GM21825 (cell line): ENCODE data around the gene SPTBN1.
A peak's percentile ranks its signal among the peaks of the same experiment; 100 is the strongest.

Experiments
- ATAC-seq: cut with Tn5 transposase; IDR thresholded peaks from one replicate; pipeline ENCODE4 v1.9.1; 2021; ENCODE audit warnings: mild to moderate bottlenecking, moderate library complexity; ENCODE audit not compliant: unreplicated experiment

SPTBN1 gene

DNA sequence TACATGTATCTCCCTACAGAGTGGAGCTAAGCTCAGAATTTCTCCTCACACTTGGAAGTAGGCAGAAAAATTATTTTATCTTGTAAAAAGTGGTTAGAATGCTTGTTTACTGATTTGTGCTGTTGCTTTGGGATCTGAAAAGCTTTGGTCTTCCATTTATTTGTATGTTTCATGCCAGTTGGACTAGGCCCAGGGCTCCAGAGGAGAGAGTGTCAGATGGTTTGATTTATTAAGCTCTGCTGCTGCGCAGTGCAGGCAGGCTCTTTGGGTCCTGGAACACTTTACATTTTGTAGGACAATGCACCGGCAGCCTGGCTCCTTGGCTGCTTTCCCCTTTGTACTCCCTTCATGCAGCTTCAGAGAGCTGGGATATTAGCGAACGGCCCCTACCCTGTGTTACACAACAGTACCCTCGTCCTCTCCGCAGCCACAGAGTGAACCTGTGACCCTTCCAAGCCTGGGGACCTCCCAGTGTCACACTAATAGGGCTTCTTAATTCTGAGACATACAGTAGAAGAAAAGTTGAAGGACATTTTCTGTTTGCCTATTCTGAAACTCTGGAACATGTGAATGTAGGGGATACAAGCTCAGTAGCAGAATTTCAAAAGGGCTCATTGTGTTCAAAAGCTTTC, 210.6 kb downstream of the SPTBN1 start:
- ATAC-seq, result no peak

DNA sequence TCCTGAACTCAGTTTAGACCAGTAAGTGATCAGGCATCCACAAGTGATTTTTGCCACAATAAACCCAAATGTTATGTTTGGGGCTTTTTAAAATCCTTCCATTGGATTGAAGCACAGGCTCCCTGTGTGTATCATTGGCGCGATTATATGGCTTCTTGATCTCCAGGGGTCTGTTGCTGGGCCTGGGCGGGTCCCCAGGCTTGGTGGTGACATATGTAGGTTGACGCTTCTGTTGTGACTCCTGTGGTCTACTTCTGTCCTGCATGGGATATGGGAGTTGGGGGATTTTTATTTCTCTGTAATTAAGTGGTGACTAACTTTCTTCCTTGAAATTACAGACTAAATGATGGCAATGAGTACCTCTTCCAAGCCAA, 211.1 kb downstream of the SPTBN1 start:
- ATAC-seq, result no peak

DNA sequence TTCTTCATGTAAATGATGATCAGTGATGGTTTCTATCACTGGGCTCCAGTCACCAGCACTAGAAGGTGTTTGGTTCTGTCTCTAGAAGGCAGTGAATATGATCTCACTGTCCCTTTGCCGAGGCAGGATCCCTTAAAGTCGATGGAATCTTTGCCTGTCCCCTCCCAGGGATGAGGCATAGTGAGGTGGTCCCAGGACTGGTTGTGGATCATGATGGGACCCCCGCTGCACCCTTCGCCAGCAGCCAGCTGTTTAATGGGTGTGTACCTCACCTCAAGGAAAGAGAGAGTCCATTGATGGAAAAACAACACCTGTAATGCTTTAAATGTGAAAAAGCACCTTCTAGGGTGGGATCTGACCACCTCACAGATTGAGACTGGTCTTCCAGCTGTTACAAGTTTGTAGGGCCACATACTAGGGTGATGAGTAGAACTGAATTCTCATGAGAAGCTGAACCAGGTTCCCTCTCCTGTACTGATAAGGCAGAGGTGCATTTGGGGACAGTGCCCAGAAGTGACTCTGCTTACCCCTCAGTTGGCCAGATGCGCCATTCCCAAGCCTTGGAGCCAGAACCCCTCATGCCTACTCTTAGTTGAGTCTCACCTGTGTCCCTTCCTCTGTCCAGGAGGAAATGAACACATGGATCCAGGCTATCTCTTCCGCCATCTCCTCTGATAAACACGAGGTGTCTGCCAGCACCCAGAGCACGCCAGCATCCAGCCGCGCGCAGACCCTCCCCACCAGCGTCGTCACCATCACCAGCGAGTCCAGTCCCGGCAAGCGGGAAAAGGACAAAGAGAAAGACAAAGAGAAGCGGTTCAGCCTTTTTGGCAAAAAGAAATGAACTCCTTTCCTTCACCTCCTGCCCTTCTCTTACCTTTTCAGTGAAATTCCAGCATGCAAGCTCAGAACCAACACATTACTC, 211.9 kb downstream of the SPTBN1 start:
- ATAC-seq, result no peak

DNA sequence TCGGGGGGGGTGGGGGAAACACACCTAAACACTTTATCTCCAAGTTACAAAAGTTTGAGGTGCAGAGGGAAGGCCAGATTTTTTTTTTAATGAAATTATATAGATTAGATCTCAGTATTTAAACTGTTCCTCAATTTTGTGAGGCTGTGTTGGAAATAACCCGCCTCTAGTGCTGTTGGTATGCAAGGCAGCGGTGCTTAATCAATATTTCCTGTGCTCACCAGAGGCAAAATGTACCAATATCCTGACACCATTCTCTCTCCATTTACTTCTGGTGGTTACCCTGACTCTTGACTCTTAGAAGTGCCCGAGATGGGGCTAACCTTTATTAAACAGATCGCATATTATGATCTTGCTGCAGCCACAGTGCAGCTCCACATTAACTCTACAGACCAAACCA, 212.6 kb downstream of the SPTBN1 start:
- ATAC-seq, result no peak

DNA sequence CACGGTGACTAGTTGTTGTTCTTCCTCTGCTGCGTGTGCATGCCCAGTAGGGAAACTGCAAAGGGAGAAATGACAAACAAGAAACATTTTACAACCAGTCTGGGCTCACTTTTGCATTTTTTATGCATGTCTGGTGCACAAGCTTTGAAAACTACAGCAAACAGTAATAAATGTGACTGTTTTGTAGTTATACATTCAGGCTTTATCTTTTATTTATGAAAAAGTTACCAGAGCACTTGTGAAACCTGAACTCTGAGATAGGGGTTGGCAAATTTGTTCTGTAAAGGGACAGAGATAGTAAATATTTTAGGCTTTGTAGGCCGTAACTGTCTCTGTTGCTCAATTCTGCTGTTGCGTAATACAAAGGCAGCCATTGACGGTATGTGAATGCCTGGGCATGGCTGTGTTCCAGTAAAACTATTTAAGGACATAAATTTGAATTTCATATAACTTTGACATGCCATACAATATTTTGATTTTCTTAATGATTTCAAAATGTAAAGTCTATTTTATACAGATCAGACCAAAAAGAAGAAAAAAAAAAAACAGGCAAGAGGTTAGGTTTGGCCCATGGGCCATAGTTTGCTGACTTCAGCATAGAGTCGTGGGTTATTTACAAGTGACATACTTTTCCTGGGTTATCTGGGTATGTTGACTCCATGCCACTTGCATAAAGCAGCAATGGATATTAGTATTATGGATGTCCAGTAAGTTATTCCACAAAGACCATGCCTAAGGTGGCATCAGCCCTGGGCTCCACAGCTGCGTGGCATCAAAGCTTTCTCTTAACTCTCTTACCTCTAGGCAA, 213.8 kb downstream of the SPTBN1 start:
- ATAC-seq, result no peak

DNA sequence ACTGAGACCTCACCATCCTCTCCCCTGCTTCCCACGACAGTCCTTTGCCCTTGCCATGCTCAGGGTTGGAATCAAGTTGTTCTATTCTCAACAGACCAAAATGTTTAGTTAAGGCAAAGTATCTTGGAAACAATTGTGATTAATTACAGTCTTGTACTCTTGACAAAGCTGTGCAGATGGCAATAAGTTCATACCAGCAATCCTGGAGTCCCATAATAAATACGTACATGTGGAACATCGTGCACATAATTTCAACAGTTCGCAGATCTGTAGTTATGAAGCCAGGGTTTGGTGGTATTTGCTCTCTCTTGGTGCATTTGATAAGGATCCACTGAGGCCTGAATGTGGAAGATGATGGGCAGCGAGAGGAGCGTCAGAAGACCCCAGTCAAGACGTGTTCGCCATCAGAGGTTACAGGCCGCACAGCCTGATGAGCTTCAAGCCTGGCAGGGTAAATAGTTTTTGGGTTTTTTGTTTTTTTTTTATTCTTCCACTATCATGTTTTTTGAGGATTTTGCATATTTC, 214.4 kb downstream of the SPTBN1 start:
- ATAC-seq, result no peak

DNA sequence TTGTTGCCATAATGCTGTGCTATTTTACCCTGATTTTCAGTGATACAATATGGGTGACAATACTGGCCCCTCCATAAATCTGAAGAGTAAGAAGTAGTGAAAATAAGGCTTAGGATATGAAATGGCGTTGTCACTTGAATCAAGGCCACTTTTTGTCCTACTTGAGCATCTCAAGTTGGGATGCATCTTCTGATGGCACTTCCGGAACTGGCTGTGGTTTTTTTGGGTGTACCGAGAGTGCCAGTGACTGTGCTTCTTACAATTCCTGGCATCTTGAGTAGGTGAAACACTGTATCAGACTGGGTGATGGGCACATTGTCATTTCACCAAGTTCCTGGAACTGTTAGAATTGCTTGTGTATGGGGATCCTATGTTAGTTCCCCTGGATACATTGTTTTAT, 214.9 kb downstream of the SPTBN1 start:
- ATAC-seq, result no peak

DNA sequence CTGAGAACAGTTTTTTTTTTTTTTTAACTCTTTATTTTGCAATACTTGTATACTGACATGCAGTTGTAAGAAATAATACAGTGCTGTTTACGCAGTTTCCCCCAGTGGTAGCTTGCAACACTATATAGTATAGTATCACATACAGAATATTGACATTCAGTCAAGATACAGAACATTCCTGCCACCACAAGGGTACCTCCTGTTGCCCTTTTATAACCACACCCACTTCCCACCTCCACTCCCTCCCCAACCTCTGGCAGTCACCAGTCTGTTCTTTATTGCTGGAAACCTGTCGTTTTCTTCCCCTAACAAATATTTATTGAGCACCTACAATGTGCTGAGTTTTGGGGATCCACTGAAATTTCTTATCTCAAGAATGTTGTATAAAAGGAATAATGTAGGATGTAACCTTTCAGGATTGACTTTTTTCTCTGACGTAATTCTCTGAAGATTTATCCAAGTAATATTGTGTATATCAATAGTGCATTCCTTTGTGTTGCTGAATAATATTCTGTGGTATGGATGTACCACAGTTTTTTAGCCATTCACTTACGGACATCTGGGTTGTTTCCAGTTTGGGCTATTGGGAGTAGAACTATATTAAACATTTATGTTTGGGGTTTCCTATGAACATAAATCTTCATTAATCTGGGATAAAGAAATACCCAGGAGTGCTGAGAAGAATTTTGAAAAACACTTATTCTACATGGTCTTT, 215.9 kb downstream of the SPTBN1 start:
- ATAC-seq, result no peak

DNA sequence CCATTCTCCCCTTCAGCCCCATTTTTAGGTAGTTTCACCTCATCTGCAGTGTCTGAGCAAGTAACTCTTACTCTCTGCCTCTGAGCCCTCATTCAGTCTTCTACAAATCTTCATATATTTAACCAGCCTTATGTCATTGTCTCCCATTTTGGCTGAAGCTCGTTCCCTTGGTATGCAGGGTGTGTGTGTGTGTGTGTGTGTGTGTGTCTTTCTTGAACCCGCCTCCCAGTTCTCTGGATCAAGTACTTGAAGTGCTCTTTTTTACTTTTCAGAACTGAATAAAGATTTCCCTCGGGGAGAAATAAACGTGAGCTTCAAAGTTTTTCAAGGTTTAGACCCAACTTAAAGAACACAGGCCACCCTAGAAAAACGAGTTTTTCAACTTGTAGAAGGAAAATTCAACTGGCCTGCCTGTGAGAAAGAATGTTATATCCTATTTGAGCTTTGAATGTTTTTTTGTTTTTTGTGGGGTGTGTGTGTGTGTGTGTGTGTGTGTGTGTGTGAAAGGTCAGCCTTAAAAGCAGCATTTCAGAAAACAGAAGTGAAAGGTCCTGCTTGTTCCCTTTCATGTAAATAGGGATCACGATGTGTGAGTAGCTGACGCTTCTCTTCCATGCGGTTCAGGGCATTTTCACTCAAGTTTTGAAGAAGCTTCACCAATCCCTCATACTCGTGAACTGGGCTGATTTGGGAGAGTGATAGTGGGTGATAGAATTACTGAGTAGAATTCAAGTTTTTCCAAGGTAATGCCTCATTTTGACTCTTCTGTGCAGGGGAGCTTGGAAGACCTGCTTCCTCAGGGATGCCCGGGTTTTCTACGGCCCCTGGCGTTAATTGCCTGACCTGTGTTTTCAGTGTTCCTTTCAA, 216.7 kb downstream of the SPTBN1 start:
- peak; percentile 53 for ATAC-seq

DNA sequence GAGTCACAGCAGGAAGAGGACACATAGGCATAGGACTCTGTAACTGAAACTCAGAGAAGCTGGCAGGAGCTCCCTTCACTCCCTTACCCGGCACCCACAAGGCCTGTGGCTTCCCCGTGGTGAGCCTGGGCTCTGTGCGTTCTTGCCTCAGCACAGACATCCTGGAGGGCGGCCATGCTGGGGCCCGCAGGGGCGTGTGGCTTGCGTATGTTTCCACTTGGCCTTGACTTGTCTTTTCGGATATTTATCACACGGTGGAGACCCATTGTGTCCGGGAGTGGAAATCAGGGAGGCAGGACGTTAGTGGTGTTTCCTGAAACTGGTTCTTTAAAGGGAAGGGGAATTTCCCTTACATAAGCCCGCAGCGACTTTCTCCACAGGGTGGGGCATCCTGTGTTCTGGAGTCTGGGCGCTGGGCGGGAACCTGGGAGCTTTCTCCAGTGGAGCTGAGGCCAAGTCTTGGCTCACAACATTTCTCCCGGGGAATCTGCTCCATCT, 217.4 kb downstream of the SPTBN1 start:
- peak; percentile 47 for ATAC-seq

DNA sequence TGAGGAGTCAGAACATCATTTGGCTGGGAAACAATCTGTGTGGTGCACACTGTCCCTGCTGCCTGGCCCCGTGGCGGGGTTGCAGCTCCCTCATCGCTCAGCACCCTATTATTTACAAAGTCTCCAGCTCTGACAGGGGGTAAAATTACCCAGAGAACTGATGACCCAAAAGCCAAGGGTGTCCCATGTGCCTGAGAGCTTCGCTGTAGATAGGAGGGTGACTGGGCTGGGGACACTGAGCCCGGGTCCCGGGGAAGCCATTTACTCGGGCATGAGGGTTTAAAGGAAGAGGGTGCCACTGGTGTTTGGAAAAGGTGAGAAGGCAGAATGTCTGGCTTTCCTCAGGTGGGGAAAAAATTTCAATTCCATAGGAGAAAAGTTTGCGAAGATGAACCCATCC, 219.2 kb downstream of the SPTBN1 start:
- no peak for ATAC-seq

DNA sequence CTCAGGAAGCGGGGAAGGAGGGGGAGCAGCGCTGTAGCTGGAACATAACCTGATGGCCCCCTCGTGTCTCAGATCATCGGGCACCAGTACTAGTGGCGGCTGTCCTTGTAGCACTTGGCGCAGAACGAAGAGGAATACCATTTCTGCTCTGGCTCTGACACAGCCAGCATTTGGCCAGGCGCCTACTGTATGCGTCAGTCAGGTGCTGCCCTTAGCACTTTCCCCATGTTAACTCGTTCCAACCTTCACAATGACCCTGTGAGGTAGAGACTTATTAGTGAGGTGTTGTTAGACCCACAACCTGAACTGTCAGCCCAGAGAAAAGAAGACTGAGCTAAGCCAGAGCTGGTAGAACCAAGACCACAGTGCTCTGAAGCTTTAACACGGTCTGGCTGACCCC, 219.6 kb downstream of the SPTBN1 start:
- no peak for ATAC-seq

DNA sequence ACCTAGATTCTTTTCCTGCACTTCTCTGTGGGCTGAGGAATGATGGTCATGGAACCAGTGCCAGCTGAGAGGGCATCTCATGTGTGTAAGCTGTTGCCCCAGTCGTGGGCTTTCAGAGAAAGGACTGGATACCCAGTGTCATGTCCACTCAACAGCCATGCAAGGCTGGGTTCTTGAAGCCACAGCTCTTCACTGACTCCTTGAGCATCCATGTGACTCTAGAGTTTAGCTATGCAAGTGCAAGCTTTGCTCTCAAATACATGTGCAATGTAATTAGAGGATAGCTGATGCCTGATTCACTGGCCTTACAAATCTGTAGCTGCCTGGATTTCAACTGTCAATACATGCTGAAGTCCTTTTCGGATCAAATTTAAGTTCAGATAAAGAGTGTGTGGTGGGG, 220.5 kb downstream of the SPTBN1 start:
- no peak for ATAC-seq

DNA sequence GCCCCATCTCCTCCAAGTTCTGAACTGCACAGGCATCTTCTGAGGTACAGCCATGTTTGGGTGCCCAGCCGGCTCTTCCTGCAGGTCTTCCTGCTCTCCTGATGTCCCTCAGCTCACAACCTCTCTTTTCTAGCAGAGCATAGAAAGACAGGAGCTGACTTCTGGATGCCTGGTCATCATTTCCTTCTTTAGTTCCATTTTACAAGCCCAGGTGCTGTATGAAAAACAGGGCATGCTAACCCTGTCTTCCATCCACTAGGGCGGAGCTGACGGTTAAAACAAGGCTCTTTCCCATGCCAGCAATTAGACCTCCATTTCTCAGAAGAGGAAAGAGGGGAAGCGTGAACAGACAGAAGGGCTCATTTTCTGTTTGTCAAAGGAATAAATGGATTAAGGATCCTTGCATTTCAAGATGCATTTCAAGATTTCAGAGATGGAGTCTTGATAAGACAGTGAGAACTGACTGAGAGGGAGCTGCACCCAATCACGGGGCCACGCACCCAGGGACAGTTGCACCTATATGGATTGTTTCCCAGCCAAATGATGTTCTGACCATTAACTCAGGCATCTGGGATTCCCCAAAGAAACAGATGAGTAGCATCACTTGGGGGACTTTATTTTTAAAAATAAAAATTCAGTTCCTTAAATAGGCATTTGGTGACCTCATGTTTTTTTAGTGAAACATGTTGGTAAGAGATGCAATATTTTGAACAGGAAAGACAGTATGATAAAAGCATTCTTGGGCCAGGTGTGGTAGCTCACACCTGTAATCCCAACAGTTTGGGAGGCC, 221.5 kb downstream of the SPTBN1 start:
- no peak for ATAC-seq

DNA sequence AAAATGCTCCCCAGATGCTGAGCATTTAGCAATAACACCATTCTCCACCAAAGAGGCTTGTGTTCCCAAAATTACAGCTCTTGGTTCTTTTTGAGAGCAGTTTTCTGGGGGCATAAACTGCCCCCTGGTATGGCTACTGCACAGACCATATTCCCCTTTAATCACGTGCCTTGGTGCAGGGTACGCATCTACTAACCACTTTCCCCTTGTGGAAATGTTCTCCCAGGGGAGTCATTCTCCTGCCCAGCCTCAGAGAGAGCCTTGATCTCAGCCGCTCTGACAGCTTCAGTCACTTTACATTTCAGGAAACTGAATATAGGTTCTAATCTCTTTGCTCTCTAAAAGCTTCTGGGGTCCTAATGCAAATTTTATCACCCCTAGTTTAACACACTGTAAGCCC, 222.6 kb downstream of the SPTBN1 start:
- no peak for ATAC-seq

DNA sequence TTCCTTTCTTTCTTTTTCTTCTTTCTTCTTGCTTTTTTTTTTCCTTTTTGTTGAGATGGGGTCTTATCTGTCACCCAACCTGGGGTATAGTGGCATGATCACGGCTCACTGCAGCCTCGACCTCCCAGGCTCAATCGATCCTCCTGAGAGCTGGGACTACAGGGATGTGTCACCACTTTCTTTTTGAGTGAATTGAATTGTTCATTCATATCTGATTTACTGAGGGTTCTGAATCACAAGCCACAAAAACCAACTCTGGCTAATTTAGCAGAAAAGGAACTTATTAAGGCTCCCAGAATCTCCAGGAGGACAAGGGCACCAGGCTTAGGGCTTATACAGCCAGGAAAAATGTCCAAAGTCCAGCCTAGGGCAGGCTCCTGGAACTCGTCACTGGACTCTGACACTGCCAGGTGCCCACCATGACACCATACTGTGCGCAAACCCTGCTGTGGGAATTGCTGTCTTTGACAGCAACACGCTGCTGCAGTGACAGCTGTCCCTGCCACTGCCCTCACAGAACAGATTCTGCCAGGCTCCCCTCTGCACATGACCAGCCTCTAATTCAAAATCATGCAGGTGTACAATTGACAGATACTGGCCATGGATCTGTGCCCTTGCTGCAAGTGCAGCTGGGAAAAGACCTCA, 224.4 kb downstream of the SPTBN1 start:
- ATAC-seq, result peak; percentile 65

DNA sequence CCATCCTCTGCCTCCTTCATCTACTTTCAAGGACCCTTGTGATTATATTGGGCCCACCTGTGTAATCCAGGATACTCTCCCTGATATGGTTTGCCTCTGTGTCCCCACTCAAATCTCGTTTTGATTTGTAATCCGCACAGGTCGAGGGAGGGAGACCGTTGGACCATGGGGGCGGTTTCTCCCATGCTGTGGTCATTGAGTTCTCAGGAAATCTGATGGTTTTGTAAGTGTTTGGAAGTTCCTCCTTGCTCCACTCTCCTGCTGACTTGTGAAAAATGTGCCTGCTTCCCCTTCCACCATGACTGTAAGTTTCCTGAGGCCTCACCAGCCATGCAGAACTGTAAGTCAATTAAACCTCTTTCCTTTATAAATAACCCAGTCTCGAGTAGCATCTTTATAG, 225.3 kb downstream of the SPTBN1 start:
- no peak for ATAC-seq

DNA sequence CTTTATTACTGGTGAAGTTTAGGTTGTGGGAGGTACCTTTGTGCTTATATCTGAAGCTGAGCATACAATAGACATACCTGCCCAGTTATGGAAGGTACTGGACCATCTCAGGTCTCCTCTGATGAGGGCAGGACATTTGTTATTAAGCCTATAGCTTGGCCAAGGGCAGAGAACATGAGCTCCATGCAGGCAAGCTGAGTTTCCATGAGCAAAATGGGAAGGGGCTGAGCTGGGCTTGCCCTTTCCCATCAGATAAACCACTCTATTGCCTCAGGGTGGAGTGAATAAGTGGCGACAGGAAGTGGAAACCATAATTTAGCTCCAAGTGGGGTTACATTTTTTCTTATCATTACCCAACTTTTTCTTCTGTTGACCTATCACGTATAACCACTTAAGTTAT, 227.5 kb downstream of the SPTBN1 start:
- ATAC-seq, result no peak
